T-helper 17 cell (primary cell): Measurements from ENCODE around the gene KRT6C. TPM values are rescaled to one million over a fixed set of nuclear protein-coding genes. Genes with fewer than 3 reads are reported as not detected.
"Not testable (repeated sequence)": the region's sequence is repeated elsewhere in the genome, so short reads cannot be mapped to it uniquely, and the experiment has no call there.

ENCODE experiments used
- ATAC-seq: fragments of 150-1000 bp; cut with Tn5 transposase; 2 replicates; pipeline ENCODE4 v1.10.0; 2021; ENCODE audit warnings: mild to moderate bottlenecking, moderate library complexity
- DNase-seq, 3 donors: peaks; one replicate each; pipeline versions ENCODE4 v3.0.0 to v3.0.0-alpha.2; 2020 to 2021
- H3K9me3 ChIP-seq: one replicate; pipeline ENCODE4 v1.7.0; 2013; ENCODE audit warnings: low read length, mild to moderate bottlenecking; ENCODE audit not compliant: control insufficient read depth, poor library complexity, severe bottlenecking
- H3K27ac Mint-ChIP-seq: one replicate; pipeline ENCODE4 v1.8.0; 2022; ENCODE audit warnings: mild to moderate bottlenecking, moderate library complexity, mixed read lengths
- H3K27me3 Mint-ChIP-seq: one replicate; pipeline ENCODE4 v1.8.0; 2022; ENCODE audit warnings: mixed read lengths
- H3K36me3 Mint-ChIP-seq: one replicate; pipeline ENCODE4 v1.8.0; 2022; ENCODE audit warnings: low read depth, mixed read lengths
- H3K4me1 Mint-ChIP-seq: one replicate; pipeline ENCODE4 v1.8.0; 2022; ENCODE audit warnings: mild to moderate bottlenecking, mixed read lengths
- H3K4me3 Mint-ChIP-seq: one replicate; pipeline ENCODE4 v1.8.0; 2022; ENCODE audit warnings: mild to moderate bottlenecking, moderate library complexity, mixed read lengths
- total RNA-seq, 4 donors: library from RNA in 2 of 4; stranded (reverse) in 2 of 4; gene quantifications; one replicate each; pipeline ENCODE4 v1.2.3 and lab custom pipeline; 2022 to 2026

Gene KRT6C
- total RNA-seq, 2 donors from 2014 or later, result not detected

GRCh38 chr12:52464897-52465296 is 8.7 kb downstream of the KRT6C start:
- peaks cover 4% of the 10 kb centered on the region for H3K36me3 Mint-ChIP-seq
- no peak overlapping the region for H3K4me3 Mint-ChIP-seq
- peaks cover 59% of the 10 kb centered on the region for H3K27me3 Mint-ChIP-seq
- H3K9me3 ChIP-seq, result no peaks in the 10 kb centered on the region
- no peak for ATAC-seq
- H3K4me1 Mint-ChIP-seq, result no peaks in the 10 kb centered on the region
- H3K27ac Mint-ChIP-seq, result no peak overlapping the region
- no peak for DNase-seq

GRCh38 chr12:52461693-52462092 is 11.9 kb downstream of the KRT6C start:
- DNase-seq (no peak), ATAC-seq (no peak)
- peaks cover 6% of the 10 kb centered on the region for H3K36me3 Mint-ChIP-seq
- H3K4me3 Mint-ChIP-seq, result no peak overlapping the region
- no peaks in the 10 kb centered on the region for H3K9me3 ChIP-seq
- H3K27me3 Mint-ChIP-seq, result peaks cover 36% of the 10 kb centered on the region
- H3K4me1 Mint-ChIP-seq, result no peaks in the 10 kb centered on the region
- H3K27ac Mint-ChIP-seq, result no peak overlapping the region

- H3K9me3 ChIP-seq, result no peaks in the 10 kb centered on the region
- Mint-ChIP-seq H3K4me1 (peaks cover 16% of the 10 kb centered on the region), H3K36me3 (peaks cover 6% of the 10 kb centered on the region), H3K27ac (no peak overlapping the region), H3K4me3 (no peak overlapping the region), H3K27me3 (peaks cover 22% of the 10 kb centered on the region)
- ATAC-seq (no peak), DNase-seq (no peak)
These were observed 14.7 kb downstream of the KRT6C start for GRCh38 chr12:52458861-52459260.

GRCh38 chr12:52455821-52456220 is 17.8 kb downstream of the KRT6C start:
- DNase-seq (no peak), ATAC-seq (no peak)
- peaks cover 1% of the 10 kb centered on the region for H3K27me3 Mint-ChIP-seq
- H3K27ac Mint-ChIP-seq, result no peak overlapping the region
- H3K9me3 ChIP-seq, result no peaks in the 10 kb centered on the region
- H3K4me1 Mint-ChIP-seq, result peaks cover 16% of the 10 kb centered on the region
- peaks cover 3% of the 10 kb centered on the region for H3K36me3 Mint-ChIP-seq
- no peak overlapping the region for H3K4me3 Mint-ChIP-seq

- no peaks in the 10 kb centered on the region for H3K9me3 ChIP-seq
- no peak for DNase-seq
- no peak overlapping the region for H3K27ac Mint-ChIP-seq
- peaks cover 2% of the 10 kb centered on the region for H3K36me3 Mint-ChIP-seq
- peaks cover 7% of the 10 kb centered on the region for H3K27me3 Mint-ChIP-seq
- ATAC-seq, result no peak
- no peak overlapping the region for H3K4me3 Mint-ChIP-seq
- H3K4me1 Mint-ChIP-seq, result peaks cover 16% of the 10 kb centered on the region
These were observed 19.0 kb downstream of the KRT6C start for GRCh38 chr12:52454411-52455201.

GRCh38 chr12:52452101-52452500 is 21.5 kb downstream of the KRT6C start, which contains the start of gene KRT6B:
Gene KRT6B, minus strand, starts transcription at chr12:52452146. Its CDS starts 68 bp downstream, at chr12:52452078.
- DNase-seq, result no peak
- Mint-ChIP-seq H3K27me3 (peaks cover 7% of the 10 kb centered on the region), H3K27ac (no peak within 1 kb of the TSS), H3K4me3 (no peak within 1 kb of the TSS), H3K4me1 (peaks cover 16% of the 10 kb centered on the region), H3K36me3 (no peaks in the 10 kb centered on the region)
- no peak for ATAC-seq
- H3K9me3 ChIP-seq, result no peaks in the 10 kb centered on the region

- ATAC-seq (no peak), DNase-seq (no peak)
- Mint-ChIP-seq H3K27me3 (peaks cover 25% of the 10 kb centered on the region), H3K4me1 (peaks cover 6% of the 10 kb centered on the region), H3K36me3 (no peaks in the 10 kb centered on the region), H3K4me3 (no peak overlapping the region), H3K27ac (no peak overlapping the region)
- no peaks in the 10 kb centered on the region for H3K9me3 ChIP-seq
These were observed 25.4 kb downstream of the KRT6C start for GRCh38 chr12:52448228-52448627.

GRCh38 chr12:52447196-52447595 is 26.4 kb downstream of the KRT6C start:
- not testable (repeated sequence) for DNase-seq, H3K36me3 Mint-ChIP-seq, H3K9me3 ChIP-seq, H3K4me3 Mint-ChIP-seq, ATAC-seq, H3K4me1 Mint-ChIP-seq, H3K27ac Mint-ChIP-seq
- peaks cover 35% of the 10 kb centered on the region for H3K27me3 Mint-ChIP-seq

- Mint-ChIP-seq H3K36me3 (peaks cover 2% of the 10 kb centered on the region), H3K4me1 (peaks cover 6% of the 10 kb centered on the region), H3K27ac (no peak overlapping the region), H3K27me3 (peaks cover 42% of the 10 kb centered on the region), H3K4me3 (no peak overlapping the region)
- no peaks in the 10 kb centered on the region for H3K9me3 ChIP-seq
- ATAC-seq (no peak), DNase-seq (no peak)
These were observed 27.1 kb downstream of the KRT6C start for GRCh38 chr12:52446367-52447045.

- Mint-ChIP-seq H3K27me3 (peaks cover 48% of the 10 kb centered on the region), H3K27ac (no peak overlapping the region), H3K4me1 (peaks cover 6% of the 10 kb centered on the region), H3K36me3 (peaks cover 2% of the 10 kb centered on the region), H3K4me3 (no peak overlapping the region)
- no peak for DNase-seq
- H3K9me3 ChIP-seq, result no peaks in the 10 kb centered on the region
- ATAC-seq, result no peak
These were observed 27.7 kb downstream of the KRT6C start for GRCh38 chr12:52445876-52446275.

GRCh38 chr12:52444647-52445595 is 28.7 kb downstream of the KRT6C start:
- H3K4me3 Mint-ChIP-seq, result no peak overlapping the region
- ATAC-seq, result no peak
- H3K4me1 Mint-ChIP-seq, result peaks cover 6% of the 10 kb centered on the region
- H3K9me3 ChIP-seq, result no peaks in the 10 kb centered on the region
- DNase-seq, result no peak
- H3K27me3 Mint-ChIP-seq, result peaks cover 51% of the 10 kb centered on the region
- H3K36me3 Mint-ChIP-seq, result peaks cover 2% of the 10 kb centered on the region
- no peak overlapping the region for H3K27ac Mint-ChIP-seq

GRCh38 chr12:52443966-52444365 is 29.6 kb downstream of the KRT6C start:
- H3K9me3 ChIP-seq, result no peaks in the 10 kb centered on the region
- peaks cover 6% of the 10 kb centered on the region for H3K4me1 Mint-ChIP-seq
- no peak overlapping the region for H3K27ac Mint-ChIP-seq
- no peak for ATAC-seq
- no peak for DNase-seq
- H3K36me3 Mint-ChIP-seq, result peaks cover 2% of the 10 kb centered on the region
- no peak overlapping the region for H3K4me3 Mint-ChIP-seq
- peaks cover 59% of the 10 kb centered on the region for H3K27me3 Mint-ChIP-seq

- Mint-ChIP-seq H3K36me3 (peaks cover 2% of the 10 kb centered on the region), H3K4me3 (no peak overlapping the region), H3K27me3 (peaks cover 59% of the 10 kb centered on the region), H3K4me1 (peaks cover 6% of the 10 kb centered on the region), H3K27ac (no peak overlapping the region)
- no peak for DNase-seq
- H3K9me3 ChIP-seq, result no peaks in the 10 kb centered on the region
- no peak for ATAC-seq
These were observed 31.0 kb downstream of the KRT6C start for GRCh38 chr12:52442600-52443061.
